HL-60 (cell line): ENCODE measurements around the gene MOXD1.

ENCODE experiments used
- DNase-seq, 2 experiments: peaks; one replicate each; pipeline ENCODE4 v3.0.0-alpha.2; 2010 to 2020; ENCODE audit warnings: low read depth in 1 of 2, low spot score in 1 of 2
- H3K27ac ChIP-seq: fragments of 250-450 bp; sonication (Bioruptor Pico); replicated peaks from 2 replicates; pipeline ENCODE4 v1.5.1; 2020; ENCODE audit warnings: mild to moderate bottlenecking, moderate library complexity
- H3K27me3 ChIP-seq: fragments of 250-450 bp; sonication (Bioruptor Pico); 2 replicates; pipeline ENCODE4 v1.5.1; 2021; ENCODE audit warnings: mild to moderate bottlenecking, moderate library complexity; ENCODE audit not compliant: insufficient read depth, poor library complexity, severe bottlenecking
- H3K4me3 ChIP-seq: replicated peaks from 2 replicates; pipeline ENCODE4 v1.5.1; 2011; ENCODE audit warnings: mild to moderate bottlenecking, control low read depth, low read length; ENCODE audit not compliant: insufficient read depth
- CTCF ChIP-seq: IDR thresholded peaks from one replicate; pipeline ENCODE4 v1.5.1; 2011; ENCODE audit warnings: low read length, control low read depth, inconsistent platforms; ENCODE audit not compliant: insufficient read depth
- GABPA ChIP-seq: IDR thresholded peaks from 2 replicates; pipeline ENCODE4 v1.6.1; 2012; ENCODE audit warnings: low read depth
- POLR2AphosphoS5 ChIP-seq: IDR thresholded peaks from 2 replicates; pipeline ENCODE4 v1.6.1; 2012; ENCODE audit warnings: low read depth
- REST ChIP-seq: IDR thresholded peaks from 2 replicates; pipeline ENCODE4 v1.6.1; 2012; ENCODE audit warnings: low read depth; ENCODE audit not compliant: insufficient replicate concordance
- SPI1 ChIP-seq: IDR thresholded peaks from 2 replicates; pipeline ENCODE4 v1.6.1; 2012; ENCODE audit warnings: low read depth, mild to moderate bottlenecking, borderline replicate concordance

Gene MOXD1

GRCh38 chr6:132445201-132445951 is 44.1 kb upstream of the MOXD1 start:
- no peak for TF ChIP-seq SPI1
- TF ChIP-seq CTCF, result no peak
- no peak for TF ChIP-seq GABPA
- no peak for TF ChIP-seq POLR2AphosphoS5
- no peak for TF ChIP-seq REST
- Histone ChIP-seq H3K27ac (no peak overlapping the region), H3K4me3 (no peak overlapping the region), H3K27me3 (no peaks in the 10 kb centered on the region)
- no peak for DNase-seq

- Histone ChIP-seq H3K27ac (no peak overlapping the region), H3K4me3 (no peak overlapping the region), H3K27me3 (no peaks in the 10 kb centered on the region)
- TF ChIP-seq REST (no peak), CTCF (no peak), POLR2AphosphoS5 (no peak), GABPA (no peak), SPI1 (no peak)
- no peak for DNase-seq
These were observed 41.9 kb upstream of the MOXD1 start for GRCh38 chr6:132443206-132443605.

DNA sequence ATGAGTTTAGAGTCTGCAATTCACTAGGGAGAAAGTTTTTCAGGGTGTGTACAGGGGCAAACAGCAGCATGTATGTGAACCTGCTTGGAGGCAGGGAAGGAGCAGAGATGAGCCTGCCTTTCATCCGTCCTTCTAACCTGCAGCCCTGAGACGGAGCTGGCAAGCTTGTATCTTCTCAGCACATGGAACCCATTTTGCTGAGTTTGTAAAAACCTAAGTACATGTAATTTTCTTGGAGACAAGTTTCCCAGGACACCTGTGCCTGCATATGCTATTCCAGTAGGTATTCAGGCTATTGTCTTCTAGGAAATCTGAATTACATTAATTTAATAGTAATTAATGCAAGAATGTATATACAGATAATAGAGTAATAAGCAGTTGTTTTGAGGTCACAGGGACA is 28.8 kb upstream of the MOXD1 start:
- Histone ChIP-seq H3K27ac (no peak overlapping the region), H3K27me3 (no peaks in the 10 kb centered on the region), H3K4me3 (no peak overlapping the region)
- TF ChIP-seq REST (no peak), CTCF (no peak), GABPA (no peak), SPI1 (no peak), POLR2AphosphoS5 (no peak)
- DNase-seq, result no peak
